Colonic mucosa (tissue), 4 donors: Measurements from ENCODE around the gene TM9SF2. TPM values are rescaled to one million over a fixed set of nuclear protein-coding genes. Genes with fewer than 3 reads are reported as not detected.

Experiments used
- DNase-seq: peaks from one replicate; pipeline ENCODE4 v3.0.0-alpha.2; 2020
- H3K27ac ChIP-seq: fragments of 200-600 bp; one replicate; pipeline ENCODE4 v1.8.0; 2021
- H3K27me3 ChIP-seq: fragments of 200-600 bp; one replicate; pipeline ENCODE4 v1.8.0; 2021
- H3K36me3 ChIP-seq: fragments of 200-600 bp; one replicate; pipeline ENCODE4 v1.8.0; 2021
- H3K4me1 ChIP-seq: fragments of 200-600 bp; one replicate; pipeline ENCODE4 v1.8.0; 2021; ENCODE audit warnings: mild to moderate bottlenecking
- H3K4me3 ChIP-seq: fragments of 200-600 bp; one replicate; pipeline ENCODE4 v1.8.0; 2021
- H3K9ac ChIP-seq, 2 donors: one replicate each; pipeline ENCODE4 v1.7.0; 2013; ENCODE audit warnings: control low read depth in 2 of 2, low read depth in 2 of 2, low read length in 2 of 2
- H3K9me3 ChIP-seq: fragments of 200-600 bp; one replicate; pipeline ENCODE4 v1.8.0; 2021
- CTCF ChIP-seq: fragments of 200-600 bp; IDR thresholded peaks from one replicate; pipeline ENCODE4 v1.8.0; 2022; ENCODE audit warnings: antibody characterized with exemption, mild to moderate bottlenecking
- intact Hi-C: fragments of 100-400 bp; cut with DNase I; formaldehyde crosslinking; loops from one replicate; pipeline ENCODE4 v1.14.1; 2022
- total RNA-seq, 2 donors: library from RNA; stranded (reverse); fragmentation: NEBNext Ultra II Directional in 1 of 2; extraction: Animal tissue kit (Norgen Biotek cat#: 25700) in 1 of 2; gene quantifications; one replicate each; pipeline ENCODE4 v1.2.1, GENCODE V29; 2021
- donor health status: healthy.
- donor health status: DM: no; HTN: no; CAD: no.
- donor health status: DM: no; HTN: no; CAD: no.

The TM9SF2 gene
- total RNA-seq, 2 donors from 2014 or later: 205 to 220 TPM

GRCh38 chr13:99585609-99586008 lies 84.3 kb downstream of the TM9SF2 start:
- TF ChIP-seq CTCF: no peak
- Histone ChIP-seq H3K27ac (no peak overlapping the region), H3K4me1 (no peaks in the 10 kb centered on the region), H3K9ac (no peak overlapping the region), H3K27me3 (no peaks in the 10 kb centered on the region), H3K9me3 (no peaks in the 10 kb centered on the region), H3K4me3 (no peak overlapping the region), H3K36me3 (no peaks in the 10 kb centered on the region)
- DNase-seq: no peak
- intact Hi-C loops: no loop called here

- Histone ChIP-seq H3K36me3 (no peaks in the 10 kb centered on the region), H3K4me1 (no peaks in the 10 kb centered on the region), H3K9ac (no peak overlapping the region), H3K4me3 (no peak overlapping the region), H3K9me3 (no peaks in the 10 kb centered on the region), H3K27ac (no peak overlapping the region), H3K27me3 (no peaks in the 10 kb centered on the region)
- DNase-seq: no peak
- TF ChIP-seq CTCF: no peak
- intact Hi-C loops: no loop called here
Observed at GRCh38 chr13:99587021-99587420, 85.7 kb downstream of the TM9SF2 start.

- no peaks in the 10 kb centered on the region for H3K9me3 ChIP-seq
- H3K9ac ChIP-seq: no peak overlapping the region
- intact Hi-C loops: no loop called here
- no peaks in the 10 kb centered on the region for H3K4me1 ChIP-seq
- H3K27me3 ChIP-seq: no peaks in the 10 kb centered on the region
- TF ChIP-seq CTCF: no peak
- H3K27ac ChIP-seq: no peak overlapping the region
- no peaks in the 10 kb centered on the region for H3K36me3 ChIP-seq
- DNase-seq: no peak
- H3K4me3 ChIP-seq: no peak overlapping the region
Observed at GRCh38 chr13:99587893-99588606, 86.8 kb downstream of the TM9SF2 start.

GRCh38 chr13:99589575-99589974 lies 88.3 kb downstream of the TM9SF2 start:
- no peak overlapping the region for H3K9ac ChIP-seq
- no peak overlapping the region for H3K27ac ChIP-seq
- no peaks in the 10 kb centered on the region for H3K4me1 ChIP-seq
- no peak for TF ChIP-seq CTCF
- no peaks in the 10 kb centered on the region for H3K9me3 ChIP-seq
- no peak overlapping the region for H3K4me3 ChIP-seq
- H3K36me3 ChIP-seq: no peaks in the 10 kb centered on the region
- DNase-seq: no peak
- intact Hi-C loops: no loop called here
- no peaks in the 10 kb centered on the region for H3K27me3 ChIP-seq

- no peak for DNase-seq
- no peaks in the 10 kb centered on the region for H3K9me3 ChIP-seq
- H3K4me1 ChIP-seq: no peaks in the 10 kb centered on the region
- H3K27ac ChIP-seq: no peak overlapping the region
- no peak for TF ChIP-seq CTCF
- no peak overlapping the region for H3K9ac ChIP-seq
- H3K36me3 ChIP-seq: no peaks in the 10 kb centered on the region
- H3K4me3 ChIP-seq: no peak overlapping the region
- no peaks in the 10 kb centered on the region for H3K27me3 ChIP-seq
- intact Hi-C loops: no loop called here
Observed at GRCh38 chr13:99590519-99591011, 89.3 kb downstream of the TM9SF2 start.
